ENCODE measurements around the gene TMEM95.

Gene TMEM95

GRCh38 chr17:7374353-7374752 lies 19.4 kb downstream of the TMEM95 start:
- in situ Hi-C loops (cut with MboI; ENCODE audit: low sequenced_read_pairs), result no loop called here

GRCh38 chr17:7379134-7379533 lies 24.2 kb downstream of the TMEM95 start:
- in situ Hi-C loops (cut with MboI; ENCODE audit: low sequenced_read_pairs), result no loop called here

- in situ Hi-C loops (cut with MboI; ENCODE audit: low sequenced_read_pairs), result no loop called here
Measured at GRCh38 chr17:7380321-7380720, 25.4 kb downstream of the TMEM95 start.

DNA sequence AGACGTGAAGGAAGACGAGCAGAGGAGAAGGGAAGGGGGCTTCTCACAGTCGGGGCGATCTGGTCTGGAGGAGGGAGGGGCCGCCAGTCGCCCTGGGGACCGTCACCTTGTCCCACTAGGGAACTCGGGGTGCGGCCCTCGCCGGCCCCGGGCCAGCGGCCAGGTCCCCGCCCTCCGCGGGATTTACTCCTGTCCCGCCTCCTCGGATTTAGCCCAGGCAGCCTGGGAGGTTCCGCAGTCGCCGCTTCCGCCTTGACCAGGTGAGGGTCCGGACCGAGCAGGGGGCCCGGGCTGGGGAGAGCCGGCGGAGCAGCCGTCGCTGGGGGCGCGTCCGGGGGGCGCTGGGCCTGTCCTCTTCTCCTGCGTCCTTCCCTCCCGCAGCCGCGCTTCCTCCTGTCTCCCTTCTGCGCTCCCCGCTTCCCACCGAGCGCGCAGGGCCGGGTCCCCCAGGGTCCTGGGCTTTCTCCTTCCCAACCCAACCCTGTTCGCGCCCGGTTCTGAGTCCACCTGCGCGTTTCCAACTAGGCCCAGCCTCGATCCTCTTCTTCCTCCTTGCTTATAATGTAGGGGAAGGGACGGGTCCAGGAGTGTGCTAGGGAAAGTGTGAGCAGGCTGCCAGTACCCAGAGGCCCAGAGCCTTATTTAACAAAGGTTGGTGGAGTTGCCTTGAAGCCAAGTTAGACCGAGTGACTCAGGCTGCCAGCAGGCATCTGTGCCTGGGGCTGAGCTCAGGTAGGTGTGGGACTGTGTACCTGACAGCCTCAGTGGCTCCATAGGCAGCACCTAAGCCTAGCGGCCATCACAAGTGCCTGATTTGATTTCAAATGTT lies 26.1 kb downstream of the TMEM95 start, which contains the start of gene TNK1:
Gene TNK1, plus strand, starts transcription at position 235 of the 829 bp plus-strand sequence. CDS start 1,838 bp downstream, outside the sequence.
- in situ Hi-C loops (cut with MboI; ENCODE audit: low sequenced_read_pairs), result no loop called here

DNA sequence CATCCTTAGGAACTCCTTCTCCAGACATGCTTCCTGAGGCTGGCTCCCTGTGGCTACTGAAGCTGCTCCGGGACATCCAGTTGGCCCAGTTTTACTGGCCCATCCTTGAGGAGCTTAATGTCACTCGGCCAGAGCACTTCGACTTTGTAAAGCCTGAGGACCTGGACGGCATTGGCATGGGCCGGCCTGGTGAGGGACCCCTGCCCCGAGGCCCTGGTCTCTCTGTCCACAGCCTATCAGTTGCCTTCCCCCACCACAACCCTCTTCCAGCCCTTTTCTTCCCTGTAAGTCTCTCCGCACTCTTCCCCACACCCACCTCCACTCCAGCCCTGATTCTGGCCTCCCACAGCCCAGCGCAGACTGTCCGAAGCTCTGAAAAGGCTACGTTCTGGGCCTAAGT lies 27.9 kb downstream of the TMEM95 start:
- in situ Hi-C loops (cut with MboI; ENCODE audit: low sequenced_read_pairs), result no loop called here

- in situ Hi-C loops (cut with MboI; ENCODE audit: low sequenced_read_pairs), result no loop called here
Measured at GRCh38 chr17:7383371-7383741, 28.4 kb downstream of the TMEM95 start.

GRCh38 chr17:7383742-7384488 lies 29.0 kb downstream of the TMEM95 start:
- in situ Hi-C loops (cut with MboI; ENCODE audit: low sequenced_read_pairs), result no loop called here

DNA sequence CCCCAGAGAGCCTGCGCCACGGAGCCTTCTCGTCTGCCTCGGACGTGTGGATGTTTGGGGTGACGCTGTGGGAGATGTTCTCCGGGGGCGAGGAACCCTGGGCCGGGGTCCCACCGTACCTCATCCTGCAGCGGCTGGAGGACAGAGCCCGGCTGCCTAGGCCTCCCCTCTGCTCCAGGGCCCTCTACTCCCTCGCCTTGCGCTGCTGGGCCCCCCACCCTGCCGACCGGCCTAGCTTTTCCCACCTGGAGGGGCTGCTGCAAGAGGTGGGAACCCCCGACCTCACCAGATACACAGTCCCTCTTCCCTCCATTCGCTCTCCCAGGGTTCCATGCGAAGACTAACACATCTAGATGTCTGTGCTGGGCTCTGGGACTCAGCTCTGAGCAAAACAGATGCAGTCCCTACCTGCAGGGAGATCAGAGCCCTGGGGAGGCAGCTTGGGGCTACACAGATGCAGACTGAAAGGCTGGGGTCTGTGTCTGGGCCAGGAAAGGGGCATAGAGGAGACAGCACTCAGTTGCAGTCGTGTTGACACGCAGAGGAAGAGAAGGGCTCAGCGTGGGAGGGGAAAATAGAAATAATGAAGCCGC lies 29.6 kb downstream of the TMEM95 start:
- in situ Hi-C loops (cut with MboI; ENCODE audit: low sequenced_read_pairs), result no loop called here

DNA sequence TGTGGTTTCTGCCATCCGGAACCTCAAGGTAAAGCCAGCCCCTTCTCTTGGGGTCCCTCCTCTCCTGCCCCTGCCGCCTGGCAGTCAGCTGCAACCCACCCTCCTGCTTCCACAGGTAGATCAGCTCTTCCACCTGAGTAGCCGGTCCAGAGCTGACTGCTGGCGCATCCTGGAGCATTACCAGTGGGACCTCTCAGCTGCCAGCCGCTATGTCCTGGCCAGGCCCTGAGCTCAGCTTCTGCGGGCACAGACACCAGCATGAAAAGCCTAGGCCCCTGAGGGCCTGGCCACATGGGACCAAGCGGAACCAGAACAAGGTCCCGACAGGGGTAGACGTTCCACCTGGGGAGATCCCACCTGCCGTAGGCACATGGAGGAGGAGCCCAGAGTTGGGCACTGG lies 33.9 kb downstream of the TMEM95 start:
- in situ Hi-C loops (cut with MboI; ENCODE audit: low sequenced_read_pairs), result no loop called here

DNA sequence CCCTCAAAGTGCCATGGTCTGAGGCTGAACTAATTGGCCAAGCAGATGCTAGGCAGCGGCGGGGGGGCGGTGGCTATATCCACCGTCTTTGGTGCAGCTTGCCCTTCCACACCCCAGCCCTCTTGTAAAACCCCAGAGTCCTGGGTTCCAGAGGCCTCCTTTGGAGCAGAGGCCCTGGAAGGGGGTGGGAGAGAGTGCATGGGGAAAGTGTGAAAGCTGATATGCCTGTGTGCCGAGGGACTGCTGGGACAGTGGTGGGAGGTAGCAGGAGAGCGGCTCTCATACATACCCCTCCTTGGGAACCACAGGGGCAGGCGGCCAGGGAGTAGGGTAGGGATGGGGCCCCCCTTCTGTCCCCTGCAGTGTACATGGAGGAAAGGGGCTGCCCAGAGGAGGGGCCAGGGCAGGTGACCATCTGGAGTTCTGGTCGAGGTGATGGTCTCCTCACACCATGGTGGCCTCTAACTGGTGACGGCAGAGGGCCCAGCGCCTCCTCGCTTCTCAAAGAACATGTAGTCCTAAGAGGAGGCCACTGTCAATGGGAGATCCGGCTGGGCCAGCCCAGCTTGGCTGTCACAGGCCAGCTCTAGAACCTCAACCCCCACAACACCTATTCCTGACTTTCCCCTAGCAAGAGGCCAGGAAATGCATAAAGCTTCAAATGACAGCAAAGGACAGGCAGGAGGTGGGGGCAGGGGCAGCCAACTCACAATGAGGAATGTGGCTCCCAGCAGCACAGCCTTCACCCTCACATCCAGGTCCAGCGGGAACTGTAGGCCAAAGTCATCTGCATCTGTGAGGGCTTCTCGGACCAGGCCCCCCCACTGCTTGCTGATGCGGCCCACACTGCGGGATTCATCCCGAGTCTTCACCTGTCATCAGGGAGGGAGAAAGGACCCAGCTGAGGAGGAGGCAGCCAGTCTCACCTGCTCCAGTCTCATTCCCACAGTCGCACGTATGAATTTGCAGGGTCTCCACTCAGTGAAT lies 35.3 kb downstream of the TMEM95 start:
- in situ Hi-C loops (cut with MboI; ENCODE audit: low sequenced_read_pairs), result no loop called here

- in situ Hi-C loops (cut with MboI; ENCODE audit: low sequenced_read_pairs), result no loop called here
Measured at GRCh38 chr17:7391307-7391706, 36.4 kb downstream of the TMEM95 start.

- in situ Hi-C loops (cut with MboI; ENCODE audit: low sequenced_read_pairs), result no loop called here
Measured at GRCh38 chr17:7392696-7393612, 38.0 kb downstream of the TMEM95 start.

GRCh38 chr17:7393613-7394451 lies 38.9 kb downstream of the TMEM95 start:
- in situ Hi-C loops (cut with MboI; ENCODE audit: low sequenced_read_pairs), result no loop called here

- in situ Hi-C loops (cut with MboI; ENCODE audit: low sequenced_read_pairs), result no loop called here
Measured at GRCh38 chr17:7394452-7395191, 39.7 kb downstream of the TMEM95 start, which contains the start of gene PLSCR3. TSS of gene PLSCR3 (minus strand) at chr17:7394525. CDS start at chr17:7394110, 415 bp downstream.

DNA sequence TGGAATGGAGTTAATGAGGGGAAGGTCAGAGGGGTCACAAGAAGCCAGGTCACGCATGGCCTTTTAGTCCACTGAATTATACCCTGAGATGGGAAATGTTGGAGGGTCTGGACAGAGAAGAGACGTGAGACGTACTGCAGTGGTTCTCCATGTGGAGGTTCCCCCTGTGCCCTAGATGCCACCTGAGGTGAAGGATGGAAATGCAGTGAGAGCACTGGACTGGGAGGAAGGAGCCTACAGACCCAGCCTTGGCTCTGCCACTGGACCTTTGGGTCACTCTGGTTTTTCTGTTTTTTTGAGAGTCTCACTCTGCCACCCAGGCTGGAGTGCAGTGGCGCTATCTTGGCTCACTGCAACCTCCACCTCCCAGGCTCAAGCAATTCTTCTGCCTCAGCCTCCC lies 41.2 kb downstream of the TMEM95 start:
- in situ Hi-C loops (cut with MboI; ENCODE audit: low sequenced_read_pairs), result no loop called here

DNA sequence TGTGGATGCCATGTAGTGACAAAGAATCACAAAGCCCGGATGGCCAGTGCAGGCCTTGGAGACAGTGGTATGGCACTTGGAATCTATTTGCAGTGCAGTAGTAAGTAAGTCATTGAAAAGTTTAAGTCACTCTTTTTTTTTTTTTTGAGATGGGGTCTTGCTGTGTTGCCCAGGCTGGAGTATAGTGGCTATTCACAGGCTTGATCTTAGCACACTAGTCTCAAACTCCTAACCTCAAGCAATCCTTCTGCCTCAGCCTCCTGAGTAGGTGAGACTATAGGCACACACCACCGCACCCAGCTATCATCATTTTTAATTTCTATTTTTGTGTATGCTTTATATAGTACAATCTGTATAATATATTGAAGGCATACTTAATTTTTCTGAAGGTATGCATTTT lies 43.7 kb downstream of the TMEM95 start:
- in situ Hi-C loops (cut with MboI; ENCODE audit: low sequenced_read_pairs), result no loop called here

GRCh38 chr17:7403043-7403726 lies 48.2 kb downstream of the TMEM95 start:
- in situ Hi-C loops (cut with MboI; ENCODE audit: low sequenced_read_pairs), result no loop called here

- in situ Hi-C loops (cut with MboI; ENCODE audit: low sequenced_read_pairs), result no loop called here
Measured at GRCh38 chr17:7403727-7403976, 48.7 kb downstream of the TMEM95 start.
